Mammary epithelial cell (primary cell): ENCODE data around the gene DSE.

Experiments used
- EZH2 ChIP-seq: IDR thresholded peaks from 2 replicates; pipeline ENCODE4 v1.6.1; 2012; ENCODE audit warnings: low read length, inconsistent platforms, borderline replicate concordance
- TF ChIP-seq, protein P1 (sequence below), 2 donors: IDR thresholded peaks in 1 of 2; conservative IDR thresholded peaks in 1 of 2; 2 replicates each; pipeline ENCODE4 v1.5.1; 2011 to 2012; ENCODE audit warnings: inconsistent platforms in 2 of 2, low read length in 2 of 2, mild to moderate bottlenecking in 2 of 2, control low read depth in 1 of 2, low read depth in 1 of 2; ENCODE audit not compliant: insufficient read depth in 1 of 2; ENCODE audit errors: extremely low read depth in 1 of 2

DNA sequence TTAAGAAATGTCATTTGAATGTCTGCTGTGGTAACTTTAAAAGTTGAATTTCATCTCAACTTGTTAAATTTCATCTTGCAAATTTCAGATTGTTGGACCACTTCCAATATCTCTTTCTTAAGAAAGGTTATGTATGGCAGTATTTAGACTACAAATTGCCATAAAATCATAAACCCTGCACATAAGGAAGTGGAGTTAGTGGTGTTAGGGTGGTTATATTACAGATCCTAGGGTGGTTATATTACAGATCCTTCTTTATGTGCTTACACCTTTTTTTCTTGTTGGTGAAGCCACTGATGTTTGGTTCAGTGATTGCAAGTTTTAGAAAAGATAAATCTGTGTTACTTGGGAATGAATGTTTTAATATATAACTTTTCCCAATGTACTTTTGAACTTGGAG is 9.0 kb downstream of the DSE start:
- TF ChIP-seq, protein P1, sequence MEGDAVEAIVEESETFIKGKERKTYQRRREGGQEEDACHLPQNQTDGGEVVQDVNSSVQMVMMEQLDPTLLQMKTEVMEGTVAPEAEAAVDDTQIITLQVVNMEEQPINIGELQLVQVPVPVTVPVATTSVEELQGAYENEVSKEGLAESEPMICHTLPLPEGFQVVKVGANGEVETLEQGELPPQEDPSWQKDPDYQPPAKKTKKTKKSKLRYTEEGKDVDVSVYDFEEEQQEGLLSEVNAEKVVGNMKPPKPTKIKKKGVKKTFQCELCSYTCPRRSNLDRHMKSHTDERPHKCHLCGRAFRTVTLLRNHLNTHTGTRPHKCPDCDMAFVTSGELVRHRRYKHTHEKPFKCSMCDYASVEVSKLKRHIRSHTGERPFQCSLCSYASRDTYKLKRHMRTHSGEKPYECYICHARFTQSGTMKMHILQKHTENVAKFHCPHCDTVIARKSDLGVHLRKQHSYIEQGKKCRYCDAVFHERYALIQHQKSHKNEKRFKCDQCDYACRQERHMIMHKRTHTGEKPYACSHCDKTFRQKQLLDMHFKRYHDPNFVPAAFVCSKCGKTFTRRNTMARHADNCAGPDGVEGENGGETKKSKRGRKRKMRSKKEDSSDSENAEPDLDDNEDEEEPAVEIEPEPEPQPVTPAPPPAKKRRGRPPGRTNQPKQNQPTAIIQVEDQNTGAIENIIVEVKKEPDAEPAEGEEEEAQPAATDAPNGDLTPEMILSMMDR (conservative IDR thresholded peaks at IDR 0.05 in 1 of 2, IDR thresholded peaks at IDR 0.05 in 1 of 2; ENCODE audit: extremely low read depth in 1 of 2, insufficient read depth in 1 of 2, low read depth in 1 of 2, low read length in 2 of 2) = no peak
- no peak for TF ChIP-seq EZH2
